HG03135 (cell line): Measurements from ENCODE around the gene EFHC1.

ENCODE experiments used
- ATAC-seq: cut with Tn5 transposase; IDR thresholded peaks from one replicate; pipeline ENCODE4 v1.9.1; 2021; ENCODE audit warnings: mild to moderate bottlenecking, moderate library complexity; ENCODE audit not compliant: unreplicated experiment

Gene EFHC1

DNA sequence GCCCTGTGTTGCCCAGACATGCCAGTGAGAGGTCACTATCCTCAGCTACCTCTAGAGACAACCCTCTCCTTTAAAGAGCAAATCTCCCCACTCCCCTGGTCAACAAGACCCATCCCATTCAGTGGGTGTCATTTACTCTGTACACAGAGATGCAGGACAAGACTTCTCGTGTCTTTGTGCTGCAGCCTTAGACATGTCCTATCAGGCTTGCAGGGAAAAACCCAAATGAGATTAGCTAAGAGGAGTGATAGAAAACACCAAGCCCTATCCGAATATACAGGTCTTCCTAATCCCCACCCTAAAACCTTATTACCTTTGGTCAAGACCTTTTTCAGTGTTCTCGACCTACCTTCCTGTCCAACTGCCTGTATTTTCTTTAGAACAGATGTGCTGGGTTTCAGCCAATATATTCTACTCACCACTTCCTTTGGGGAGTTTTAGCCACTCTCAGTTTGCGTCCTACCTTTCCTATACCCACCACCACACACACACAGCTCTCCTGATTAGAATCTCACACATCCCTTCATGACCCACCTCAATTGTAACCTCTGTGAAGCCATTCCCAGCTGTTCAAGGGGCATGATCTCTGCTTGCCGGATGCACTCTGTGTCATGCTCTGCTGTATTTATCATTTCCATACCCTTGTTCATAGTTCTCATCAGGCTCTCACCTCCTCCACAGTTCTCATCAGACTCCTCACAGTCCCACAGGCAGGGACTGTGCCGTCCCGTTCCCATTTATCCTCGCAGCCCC lies 117.0 kb downstream of the EFHC1 start:
- ATAC-seq = peak; percentile 68

DNA sequence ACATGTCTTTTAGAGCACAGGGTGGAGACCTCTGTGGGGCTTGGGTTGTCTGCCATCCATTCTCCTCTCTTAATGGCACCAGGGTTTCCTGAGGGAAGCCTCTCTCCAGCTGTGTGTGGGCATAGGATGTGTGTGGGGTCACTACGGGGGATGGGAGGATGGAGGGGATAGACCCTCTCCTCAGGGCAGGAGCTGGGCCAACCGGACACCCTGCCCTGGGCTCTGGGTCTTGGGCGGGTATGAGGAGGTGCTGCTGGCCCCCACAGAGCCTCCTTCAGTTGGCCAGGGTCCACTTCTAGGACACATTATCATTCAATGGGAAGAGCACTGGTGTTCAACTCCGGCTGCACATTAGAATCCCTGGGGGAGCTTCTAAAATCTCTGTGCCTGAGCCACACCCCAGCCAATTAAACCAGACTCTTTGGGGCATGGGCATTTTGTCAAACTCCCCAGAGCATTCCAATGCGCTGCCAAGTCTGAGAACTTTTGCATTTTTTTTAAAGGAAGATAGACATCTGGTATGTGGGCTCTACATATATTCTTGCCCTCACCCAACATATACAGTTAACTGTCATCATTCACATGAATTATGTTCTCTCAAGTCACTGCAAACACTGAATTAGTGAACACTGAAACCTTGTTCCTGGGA lies 118.2 kb downstream of the EFHC1 start:
- no peak for ATAC-seq

DNA sequence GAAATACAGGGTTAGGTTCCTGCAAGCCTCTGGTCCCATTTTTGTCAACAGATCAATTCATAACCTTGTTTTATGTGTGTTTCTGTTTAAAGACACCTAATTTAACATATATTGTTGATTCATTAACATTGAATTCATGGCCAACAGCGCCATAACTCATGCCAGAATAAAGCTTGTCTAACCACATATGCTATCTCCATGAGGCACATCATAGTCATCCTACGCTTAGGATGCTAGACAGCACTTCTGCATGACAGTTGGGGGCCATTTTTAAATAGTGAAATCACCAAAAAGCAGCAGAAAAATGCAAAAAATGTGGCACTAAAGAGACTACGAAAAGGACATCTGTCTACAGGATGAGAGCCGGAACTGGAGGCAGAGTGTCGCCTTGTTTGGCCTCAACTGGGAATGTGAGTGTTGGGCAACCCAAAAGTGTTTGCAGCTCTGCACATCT lies 118.8 kb downstream of the EFHC1 start:
- no peak for ATAC-seq

DNA sequence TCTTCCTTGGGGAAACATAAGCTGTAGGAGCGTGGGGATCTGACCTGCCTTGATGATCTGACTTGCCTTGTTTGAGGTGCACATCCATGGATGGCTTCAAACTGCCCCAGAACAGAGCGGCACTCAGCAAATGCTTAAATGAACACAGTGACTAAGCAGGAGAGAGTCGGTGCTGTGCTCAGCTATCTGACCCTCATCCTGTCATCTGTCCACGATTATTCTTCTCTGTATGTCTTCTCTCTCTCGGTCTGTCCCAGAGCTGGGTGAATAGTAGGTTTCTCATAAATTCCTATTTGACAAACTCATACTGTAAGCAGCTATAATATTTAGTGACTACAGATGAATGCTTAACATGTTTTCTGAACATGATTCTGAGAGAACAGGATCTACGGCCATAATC lies 119.5 kb downstream of the EFHC1 start:
- no peak for ATAC-seq

DNA sequence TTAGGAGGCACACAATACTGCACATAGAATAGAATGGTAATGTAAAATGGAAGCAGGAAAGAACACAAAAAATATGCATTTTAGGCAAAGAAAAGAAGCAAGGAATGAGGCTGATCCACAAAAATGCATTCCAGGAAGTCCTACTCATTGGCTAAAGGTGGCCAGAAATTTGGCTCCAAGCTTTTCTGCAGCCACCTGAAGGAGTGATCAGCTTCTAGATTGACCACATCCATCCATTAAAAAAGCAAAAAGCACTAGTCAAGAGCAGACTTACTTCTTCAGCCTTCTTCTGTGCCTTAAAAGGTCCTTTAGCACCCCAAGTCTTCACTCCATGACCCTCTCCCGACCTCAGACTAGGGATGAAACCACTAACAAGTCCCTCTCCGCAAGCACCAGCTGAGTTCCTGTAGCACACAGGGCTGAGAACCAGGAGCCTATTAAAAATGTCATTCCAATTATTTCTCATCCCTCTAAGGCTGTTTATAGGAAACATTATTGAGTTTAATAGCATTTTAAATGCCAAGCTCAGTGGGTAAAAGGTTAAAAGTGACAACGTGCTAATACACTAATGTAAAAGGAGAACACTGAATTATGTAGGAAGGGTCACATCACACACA lies 120.3 kb downstream of the EFHC1 start:
- no peak for ATAC-seq

DNA sequence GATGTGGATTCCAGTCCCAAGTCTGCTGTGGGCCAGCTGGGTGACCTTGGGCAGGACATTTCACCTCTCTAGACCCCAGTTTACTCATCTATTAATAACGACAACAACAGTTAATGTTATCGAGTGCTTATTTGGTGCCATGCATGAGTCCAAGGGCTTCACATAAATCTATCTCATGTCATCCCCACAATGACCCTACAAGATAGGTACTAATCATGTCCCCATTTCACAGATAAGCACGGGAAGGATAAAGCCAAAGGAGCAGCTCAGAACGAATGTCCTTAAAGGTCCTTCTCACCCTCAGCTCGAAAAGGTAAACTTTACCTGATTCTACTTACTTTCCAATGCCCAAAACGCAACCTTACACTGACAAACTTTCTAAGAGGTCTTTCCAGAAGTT lies 121.0 kb downstream of the EFHC1 start:
- ATAC-seq = no peak

DNA sequence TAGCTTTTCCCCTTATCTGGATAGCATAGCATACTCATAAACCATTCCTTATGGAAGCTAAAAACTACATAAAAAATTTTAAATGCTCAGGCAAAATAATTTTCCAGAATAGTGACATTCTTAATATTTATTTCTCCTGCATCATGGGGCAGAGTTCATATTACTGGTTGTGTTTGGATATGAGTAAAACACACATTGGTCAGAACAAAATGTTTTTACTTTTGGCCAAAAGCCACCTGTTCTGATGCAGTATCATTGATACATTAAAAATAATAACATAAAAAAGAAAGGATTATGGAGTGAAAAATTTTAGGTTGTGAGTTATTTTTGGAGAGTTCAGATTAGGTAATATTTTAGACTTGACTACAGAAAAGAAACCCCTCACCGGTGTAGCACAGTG lies 123.1 kb downstream of the EFHC1 start:
- no peak for ATAC-seq

DNA sequence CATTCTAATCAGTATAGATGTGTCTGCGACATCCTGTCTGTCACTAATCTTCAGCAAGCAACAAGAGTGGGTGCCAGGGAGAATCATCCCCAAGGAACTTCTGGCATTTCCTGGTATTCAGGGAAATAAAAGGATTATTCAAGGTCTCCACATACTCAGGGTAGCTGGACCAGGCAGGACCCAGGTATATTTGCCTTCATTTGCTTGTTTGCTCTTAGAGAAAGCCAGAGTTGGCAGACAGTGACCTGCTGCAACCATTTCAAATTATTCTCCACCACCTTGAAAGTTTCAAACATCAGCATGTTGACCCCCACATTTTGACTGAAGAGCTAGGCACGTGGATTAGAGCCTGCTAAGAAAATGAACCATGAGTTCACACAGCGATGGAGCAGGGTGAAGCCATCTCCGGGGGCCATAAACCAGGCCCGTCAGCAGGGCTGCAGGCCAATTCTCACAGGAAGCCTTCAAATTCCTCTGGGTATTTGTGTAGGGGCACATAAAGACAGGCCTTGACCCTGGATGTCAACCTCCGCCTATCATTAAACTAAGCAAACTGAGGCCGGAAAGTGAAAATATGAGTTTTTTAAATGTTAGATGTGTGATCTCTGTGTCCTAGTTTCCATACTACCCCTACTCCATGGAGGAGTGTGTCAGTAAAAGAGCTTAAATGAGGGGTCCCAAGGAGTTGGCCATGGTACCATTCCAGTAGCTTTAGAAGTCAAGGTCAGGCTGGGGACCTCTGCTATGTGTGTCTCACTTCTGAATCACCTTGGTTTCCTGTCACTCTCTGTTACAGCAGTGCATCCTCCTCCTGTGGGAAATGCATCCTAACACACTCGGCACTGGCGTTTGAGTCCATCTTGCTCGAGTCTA lies 123.8 kb downstream of the EFHC1 start:
- no peak for ATAC-seq

DNA sequence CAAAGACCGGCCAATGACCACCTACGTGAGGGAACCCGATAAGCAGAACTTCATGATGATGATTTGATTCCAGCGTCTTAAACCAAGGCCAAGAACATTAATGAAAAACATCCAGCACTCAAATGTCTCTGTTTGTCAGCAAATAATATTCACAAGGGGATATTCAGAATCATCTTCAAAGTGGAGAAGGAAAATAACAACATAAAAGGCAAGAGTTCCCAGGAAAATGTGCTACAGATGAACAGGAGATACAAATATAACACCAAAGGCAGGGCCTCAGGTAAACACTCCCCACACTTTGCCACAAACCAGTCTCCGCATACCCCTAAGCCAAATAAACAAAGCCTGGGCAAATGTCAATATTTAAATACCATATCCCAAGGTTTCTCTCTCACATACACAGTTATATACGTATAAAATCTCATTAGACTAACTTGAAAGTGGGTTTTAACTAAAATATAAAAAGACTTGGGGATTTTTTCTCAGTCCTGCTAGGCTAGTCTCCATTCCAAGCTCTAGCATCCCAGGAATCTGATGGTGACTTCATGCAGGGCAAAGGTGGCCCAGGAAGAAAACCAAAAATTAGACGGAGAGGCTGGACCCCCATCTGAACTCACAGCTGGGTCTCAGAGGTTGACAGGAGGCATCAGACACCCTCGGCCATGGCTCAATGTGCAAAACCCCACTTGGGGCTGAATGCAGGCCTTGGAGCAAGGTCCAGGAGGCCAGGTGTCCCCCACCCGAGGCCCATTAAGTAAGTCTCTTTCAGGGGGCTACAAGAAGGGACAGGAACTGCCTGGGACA lies 124.7 kb downstream of the EFHC1 start:
- ATAC-seq = no peak

DNA sequence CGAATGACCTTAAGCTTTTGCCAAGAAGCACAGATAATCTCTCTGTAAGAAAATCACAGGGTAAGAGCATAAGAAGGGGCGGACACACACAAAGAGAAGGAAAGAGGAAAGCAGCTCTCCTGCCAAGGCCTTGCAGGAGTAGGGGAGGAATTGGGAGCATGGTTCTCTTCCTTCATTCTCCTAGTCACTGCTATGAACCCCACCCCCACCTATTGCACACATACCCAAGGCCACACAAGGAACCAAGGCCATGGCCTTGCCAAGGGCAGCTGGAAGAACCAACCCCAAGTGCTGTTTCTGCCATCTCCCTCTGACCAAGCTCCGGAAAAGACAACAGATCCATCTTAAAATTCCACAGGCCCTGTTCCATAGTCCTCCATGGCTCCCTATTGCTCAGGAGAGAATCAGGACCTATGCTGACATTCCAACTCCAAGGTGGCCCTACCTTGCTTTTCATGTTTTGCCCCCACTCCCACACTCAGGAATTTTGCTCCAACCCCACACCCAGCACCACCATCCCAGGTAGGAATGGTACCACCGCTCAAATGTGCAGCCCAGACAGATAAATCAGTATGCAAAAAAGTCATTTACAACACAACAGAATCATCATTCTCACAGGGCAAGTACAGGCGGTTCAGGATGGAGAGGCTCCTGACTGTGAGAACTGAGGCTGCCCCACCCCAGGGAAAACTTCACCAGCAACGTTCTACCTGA lies 125.4 kb downstream of the EFHC1 start:
- ATAC-seq = no peak

DNA sequence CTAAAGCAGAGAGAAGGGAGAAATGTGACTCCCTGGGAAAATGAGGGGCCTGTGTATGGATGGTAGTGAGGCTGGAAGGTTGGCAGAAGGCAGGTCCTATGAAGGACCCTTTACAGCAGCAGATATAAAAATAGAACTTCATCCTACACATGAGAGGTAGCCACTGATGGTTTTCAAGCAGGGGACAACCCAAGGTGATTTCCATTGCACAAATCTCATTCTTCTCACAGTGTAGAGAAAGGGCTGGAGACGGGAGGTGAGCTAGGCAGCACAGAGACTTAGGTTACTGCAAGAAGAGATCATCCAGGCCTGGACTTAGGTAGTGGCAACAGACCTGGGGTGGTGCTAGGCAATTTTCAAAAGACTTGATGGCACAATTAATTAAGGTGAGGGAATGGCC lies 126.0 kb downstream of the EFHC1 start:
- ATAC-seq = peak; percentile 38

DNA sequence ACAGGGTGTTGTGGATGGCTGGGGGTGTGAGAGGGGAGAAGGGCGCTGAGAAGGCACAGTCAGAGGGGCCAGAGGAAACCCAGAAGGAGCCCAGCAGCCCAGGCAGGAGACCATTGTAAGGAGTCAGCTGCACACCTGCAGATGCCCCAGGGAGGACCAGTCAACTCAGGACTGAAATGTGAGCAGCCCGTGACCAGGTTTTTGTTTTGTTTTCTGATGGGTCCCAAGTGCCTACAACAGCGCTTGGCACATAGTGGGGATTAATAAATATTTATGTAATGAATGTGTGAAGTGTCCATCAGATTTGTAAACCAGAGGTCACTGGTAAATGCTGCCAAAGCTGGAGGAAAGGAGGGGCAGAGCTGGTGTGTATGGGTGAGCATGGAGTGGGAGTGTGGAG lies 126.5 kb downstream of the EFHC1 start:
- ATAC-seq = peak; percentile 91

DNA sequence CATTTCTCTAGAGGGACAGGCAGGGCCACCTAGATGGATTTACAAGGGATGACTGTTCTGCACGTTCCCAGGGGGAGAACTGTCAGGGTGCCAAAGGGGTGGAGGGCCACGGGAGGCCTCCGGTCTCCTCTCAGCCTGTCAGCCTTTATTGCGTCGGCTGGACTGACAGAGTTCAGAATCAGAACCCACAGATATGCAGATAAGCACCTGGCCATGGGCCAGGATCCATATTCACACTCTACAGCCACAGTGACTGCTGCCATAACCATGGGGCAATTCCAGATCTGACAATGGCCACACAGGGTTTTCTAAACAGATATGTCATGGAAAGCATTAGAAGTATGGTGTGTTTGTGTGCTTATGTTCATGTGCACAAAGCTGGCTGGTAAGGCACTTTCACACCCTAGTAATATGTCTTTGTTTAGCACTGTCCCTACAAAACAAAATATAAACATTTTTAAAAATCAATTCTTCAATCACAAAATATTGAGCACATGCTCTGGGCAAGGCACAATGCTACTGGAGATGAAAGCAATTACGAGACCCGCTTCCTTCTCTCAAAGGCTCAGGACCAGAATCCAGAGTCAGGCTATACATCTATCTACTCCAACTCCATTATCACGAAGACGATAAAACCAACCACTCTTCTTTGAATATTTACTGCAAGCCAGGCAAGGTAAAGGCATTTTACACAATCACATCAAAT lies 127.7 kb downstream of the EFHC1 start:
- ATAC-seq = no peak

DNA sequence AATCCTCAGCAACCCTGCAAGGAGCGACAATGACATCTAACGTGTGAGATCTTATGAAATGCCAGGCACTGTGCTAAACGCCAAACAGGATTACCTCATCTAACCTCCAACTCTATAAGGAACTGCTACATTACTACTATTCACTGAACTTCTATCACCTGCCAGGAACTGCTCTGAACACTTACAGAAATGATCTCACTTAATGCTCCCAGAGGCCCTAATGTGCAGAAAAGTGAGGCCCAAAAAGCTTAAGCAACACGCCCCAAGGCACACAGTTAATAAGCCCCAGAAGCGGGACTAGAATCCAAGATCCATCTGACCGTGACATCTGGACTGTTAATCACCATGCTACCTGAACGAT lies 128.2 kb downstream of the EFHC1 start:
- ATAC-seq = no peak

DNA sequence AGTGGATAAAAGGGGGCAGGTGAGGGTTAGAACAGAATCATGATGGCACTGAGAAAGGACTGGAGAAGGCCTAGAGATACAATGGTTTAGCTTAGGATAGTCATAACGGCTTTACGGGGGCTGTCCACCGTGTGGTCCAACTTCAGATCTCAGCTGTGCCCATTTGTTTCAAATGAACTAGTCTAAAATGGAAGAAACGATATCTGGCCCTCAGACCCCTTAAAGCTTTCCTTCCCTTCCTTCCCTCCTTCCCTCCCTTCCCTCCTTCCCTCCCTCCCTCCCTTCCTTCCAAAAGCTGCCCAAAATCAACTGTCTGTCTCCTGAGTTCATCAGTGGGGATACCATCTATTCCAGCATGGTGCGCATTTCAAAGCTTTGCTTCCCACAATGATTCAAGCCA lies 128.9 kb downstream of the EFHC1 start:
- no peak for ATAC-seq

DNA sequence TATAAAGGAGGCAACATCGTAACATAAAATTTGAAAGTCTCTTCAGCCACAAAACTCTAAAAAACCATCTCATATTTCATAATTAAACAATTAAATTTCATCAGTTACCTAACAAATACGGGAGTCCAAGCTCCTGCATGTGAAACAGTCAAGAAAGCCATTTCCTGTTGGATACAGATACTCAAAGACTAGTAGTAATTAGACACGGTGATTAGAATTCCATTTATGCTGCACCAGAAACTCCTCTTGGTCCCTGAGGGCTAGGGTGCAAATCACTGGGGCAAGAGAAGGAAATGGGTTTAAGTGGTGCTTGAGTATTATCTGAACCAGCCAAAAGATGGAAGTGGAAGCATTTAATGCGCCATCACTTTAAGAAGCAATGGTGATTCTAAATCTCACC lies 129.3 kb downstream of the EFHC1 start:
- ATAC-seq = no peak

DNA sequence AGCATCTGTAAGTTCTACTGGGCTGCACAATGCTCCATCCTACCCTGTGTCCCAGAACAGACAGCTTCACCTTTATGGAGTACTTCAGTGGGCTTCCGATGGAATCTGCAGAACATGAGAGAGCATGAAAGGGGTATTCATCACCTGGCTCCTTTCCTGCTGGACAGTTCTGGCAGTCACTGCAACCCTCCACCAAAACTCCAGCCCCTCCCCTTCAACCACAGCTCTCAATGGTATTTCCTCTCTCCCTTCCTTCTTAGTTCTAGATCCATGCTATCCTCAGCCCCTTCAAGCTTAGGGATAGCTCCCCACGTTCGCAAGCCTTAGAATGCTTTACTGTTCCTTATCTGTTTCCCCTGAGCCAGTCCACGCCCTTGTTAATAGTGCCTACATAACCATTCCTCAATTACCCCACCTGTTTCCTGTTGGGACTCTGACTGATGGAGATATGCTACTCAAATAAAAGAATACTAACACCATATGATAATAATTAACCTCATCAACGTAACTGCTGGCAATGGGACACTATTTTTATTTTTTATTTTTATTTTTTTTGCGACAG lies 130.0 kb downstream of the EFHC1 start:
- no peak for ATAC-seq

DNA sequence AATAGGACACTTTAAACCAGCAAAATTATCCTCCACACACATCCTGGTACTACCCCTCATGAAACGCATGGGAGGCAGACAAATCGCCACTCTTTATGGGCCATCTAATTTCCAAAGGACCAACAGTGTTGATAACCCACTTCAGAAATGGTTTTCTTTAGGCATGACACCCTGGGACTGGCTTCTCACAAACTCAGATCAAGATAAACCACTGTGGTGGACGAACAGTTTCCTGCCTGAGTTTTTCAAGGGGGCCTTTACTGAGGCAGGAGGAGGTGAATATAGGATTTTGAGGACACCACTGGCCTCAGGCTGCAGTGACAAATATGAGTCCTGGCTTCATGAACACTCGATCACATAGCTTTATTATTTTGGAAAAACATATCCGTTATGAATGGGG lies 130.7 kb downstream of the EFHC1 start:
- ATAC-seq = no peak
